ENCODE results near the gene MYO18B.
"Not testable (repeated sequence)": the region's sequence is repeated elsewhere in the genome, so short reads cannot be mapped to it uniquely, and the experiment has no call there.

Gene MYO18B

DNA sequence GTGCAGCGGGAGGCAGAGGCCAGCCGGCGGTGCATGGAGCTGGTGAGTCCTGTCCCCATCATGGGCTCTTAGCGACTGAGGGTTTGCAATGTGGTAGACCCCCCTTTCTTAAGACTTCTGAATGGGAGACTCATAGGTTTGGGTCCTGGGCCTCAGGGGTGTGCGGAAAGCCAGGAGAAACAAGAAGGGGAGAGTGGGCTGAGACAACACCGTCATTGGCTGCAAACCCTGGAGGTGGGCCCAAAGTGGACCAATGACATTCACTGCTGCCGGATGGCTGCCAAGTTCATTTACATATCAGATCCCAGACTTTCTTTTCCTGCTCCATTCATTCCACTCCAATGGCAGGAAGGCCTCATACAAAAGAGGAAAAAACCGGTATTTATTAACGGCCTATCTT lies 213.3 kb downstream of the MYO18B start:
- no peak for DNase-seq

DNA sequence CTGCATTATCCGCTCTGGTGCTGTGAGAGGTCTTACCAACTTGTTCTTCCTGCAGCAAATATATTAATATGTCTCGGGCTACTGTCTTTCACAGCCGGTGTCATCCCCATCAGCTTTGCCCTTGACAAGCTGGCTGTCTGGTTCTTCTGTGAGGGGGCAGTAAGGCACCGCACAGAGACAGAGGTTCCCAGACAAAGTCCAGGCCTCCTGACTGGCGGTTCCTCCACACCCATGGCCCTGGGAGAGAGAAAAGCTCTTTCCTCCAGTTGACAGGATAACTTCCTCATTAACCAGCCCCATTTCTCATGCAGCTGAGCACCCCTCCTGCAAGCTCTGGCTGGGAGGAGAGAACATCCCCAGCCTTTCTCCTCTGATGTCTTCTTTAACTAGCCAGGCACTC lies 214.8 kb downstream of the MYO18B start:
- DNase-seq: no peak

DNA sequence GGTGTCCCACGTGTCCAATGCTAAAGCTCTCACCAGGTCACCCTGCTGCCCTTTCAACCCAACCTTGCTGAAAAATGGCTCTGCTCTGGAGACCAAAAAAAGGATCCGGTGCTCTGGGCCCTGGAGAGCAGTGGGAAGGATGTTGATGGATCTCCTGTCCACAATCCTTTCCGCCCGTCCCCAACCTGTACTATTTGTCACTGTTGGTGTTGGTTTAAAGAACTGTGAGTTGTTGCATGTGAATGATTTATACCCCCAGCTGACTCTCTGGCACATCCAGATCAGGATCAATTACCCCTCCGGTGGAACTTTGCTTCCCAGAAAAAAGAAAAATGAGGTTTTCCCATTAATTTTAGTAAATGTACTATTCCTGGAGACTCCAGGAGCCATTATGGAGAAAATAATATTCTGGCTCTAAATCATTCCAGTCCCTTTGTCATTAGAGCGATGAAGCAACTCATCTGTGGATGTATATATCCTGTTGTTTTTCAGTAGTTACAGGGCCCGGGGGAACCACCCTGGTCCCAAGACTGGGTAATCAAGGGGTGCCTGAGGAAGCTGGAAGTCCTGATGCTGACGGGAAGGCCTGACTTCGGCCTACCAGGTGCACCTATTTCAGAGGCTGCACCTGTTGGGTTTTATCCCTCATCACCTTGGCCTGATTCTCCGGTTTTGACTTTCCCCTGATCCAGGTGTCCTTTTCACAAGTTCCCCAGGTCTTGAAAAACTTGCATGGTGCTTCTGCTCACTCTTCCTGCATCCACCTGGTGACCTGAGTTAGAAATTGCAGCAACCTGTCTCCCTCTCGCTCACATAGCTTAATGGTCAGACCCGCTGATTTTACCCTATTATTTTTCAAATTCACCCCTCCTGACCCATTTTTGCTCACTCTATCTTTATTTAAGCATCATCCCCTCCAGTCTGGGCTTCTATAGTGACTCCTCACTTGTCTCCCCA lies 218.1 kb downstream of the MYO18B start:
- DNase-seq: no peak

DNA sequence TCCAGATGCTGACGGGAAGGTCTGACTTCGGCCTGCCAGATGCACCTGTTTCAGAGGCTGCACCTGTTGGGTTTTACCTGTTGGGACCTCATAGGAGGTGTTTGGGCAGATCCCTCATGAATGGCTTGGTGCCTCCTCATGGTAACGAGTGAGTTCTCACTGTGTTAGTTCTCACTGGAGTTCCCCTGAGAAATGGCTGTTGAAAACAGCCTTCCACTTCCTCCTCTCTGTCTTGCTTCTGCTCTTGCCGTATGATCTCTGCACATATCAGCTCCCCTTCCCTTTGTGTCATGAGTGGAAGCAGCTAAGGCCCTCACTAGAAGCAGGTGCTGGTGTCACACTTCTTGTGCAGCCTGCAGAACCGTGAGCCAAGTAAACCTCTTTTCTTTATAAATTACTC lies 219.7 kb downstream of the MYO18B start:
- DNase-seq: no peak

DNA sequence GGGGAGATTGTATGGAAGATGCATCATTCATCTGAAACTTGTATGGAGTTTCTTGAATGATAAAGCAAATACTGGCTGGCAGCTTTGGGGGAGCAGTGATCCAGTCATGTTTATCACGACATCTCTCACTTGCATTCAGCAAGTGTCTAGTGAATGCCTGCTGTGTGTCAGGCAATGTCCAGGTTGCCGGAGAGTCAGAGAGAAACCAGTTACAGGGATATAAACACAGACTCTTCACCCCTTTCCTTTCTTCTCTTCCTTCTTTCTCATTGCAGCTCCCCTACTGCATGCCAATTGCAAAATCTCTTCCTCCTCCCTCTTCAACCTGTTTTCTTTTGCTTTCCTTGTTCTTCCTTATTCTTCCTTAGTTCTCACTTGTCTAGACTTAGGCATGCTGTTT lies 220.7 kb downstream of the MYO18B start:
- DNase-seq: no peak

DNA sequence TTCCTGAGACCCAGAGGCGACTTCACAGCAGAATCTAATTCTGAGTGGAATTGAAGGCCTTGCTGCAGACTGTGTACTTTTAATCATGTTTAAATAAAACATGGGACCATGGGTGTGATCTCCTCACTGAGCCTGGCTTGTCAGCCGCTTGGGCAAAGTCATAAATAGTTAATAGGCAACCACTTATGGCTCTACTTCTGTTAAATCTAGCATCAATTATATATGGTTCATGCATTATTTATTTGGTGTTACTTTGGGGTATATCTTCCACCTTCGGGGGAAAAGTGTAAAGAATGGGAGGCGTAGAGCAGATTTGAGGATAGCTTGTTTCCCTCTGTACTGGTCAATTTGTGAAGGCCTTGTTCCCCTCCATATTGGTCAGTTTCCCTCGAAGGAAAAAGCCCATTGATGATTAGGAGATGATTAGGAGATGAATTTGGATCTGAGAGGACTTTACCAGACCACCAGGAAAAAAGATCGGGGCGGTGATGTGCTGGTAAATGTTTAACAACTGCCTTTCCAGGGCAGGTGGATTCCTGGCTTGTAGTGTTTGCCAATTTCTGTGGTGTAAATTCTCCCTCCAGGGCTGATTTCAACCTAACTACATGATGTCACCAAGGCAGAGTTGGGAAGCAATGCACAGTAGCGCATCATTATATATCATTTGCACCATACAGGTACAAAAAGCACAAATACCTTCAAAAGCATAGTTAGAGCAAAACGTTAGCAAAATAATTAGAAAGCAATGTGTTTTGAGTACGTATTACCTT lies 223.2 kb downstream of the MYO18B start:
- no peak for DNase-seq

DNA sequence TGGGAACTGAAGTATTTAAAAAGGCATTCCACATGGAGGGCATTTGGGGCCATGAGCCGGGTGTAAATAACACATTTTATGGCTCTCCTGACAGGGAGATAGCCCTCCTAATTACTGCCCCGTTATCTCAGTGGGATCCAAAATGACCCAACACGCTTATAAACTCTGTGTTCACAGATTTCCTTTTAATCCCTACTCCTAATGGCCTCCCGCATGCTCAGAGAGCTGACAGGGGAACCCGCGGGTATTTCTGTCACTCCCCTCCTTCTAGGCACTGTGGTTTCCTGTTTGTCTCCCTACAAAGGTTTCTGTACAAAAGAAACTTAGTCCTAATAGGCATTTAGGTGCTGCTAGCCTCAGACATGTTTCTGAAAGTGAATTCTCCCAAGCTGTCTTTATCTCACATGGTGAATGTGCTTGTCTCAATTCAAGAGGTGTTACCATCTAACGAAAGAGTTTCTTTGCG lies 224.5 kb downstream of the MYO18B start:
- no peak for DNase-seq

DNA sequence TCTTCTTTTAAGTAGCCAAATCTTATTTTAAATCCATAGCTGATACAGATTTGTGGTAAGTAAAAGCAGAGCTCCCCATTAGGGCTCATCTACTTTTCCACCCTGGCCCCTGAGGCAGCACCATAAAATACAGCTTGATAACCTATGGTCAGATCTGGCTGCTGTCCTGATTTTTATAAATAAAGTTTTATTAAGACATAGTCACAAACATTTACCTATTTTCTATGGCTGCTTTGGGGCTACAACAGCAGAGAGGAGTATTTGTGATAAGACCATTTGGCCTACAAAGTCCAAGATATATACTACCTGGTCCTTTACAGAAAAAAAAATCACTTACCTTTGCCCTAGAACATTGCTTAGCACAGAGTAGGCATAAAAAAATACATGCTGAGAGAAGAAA lies 227.3 kb downstream of the MYO18B start:
- DNase-seq: no peak

DNA sequence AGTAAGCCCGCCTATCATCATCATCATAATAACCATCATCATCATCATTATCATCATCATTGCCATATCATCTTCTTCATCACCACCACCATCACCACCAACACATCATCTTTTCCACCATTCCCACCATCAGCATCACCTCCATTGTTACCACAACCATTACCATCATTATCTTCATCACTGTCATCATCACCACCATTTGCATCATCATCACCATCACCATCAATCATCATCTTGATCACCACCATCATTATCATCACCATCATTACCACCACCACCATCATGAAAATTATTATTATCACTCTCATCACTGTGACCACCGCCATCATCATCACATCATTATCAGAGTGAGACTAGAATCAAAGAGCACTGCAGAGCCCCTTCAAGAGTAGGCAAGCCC lies 227.9 kb downstream of the MYO18B start:
- DNase-seq: no peak

DNA sequence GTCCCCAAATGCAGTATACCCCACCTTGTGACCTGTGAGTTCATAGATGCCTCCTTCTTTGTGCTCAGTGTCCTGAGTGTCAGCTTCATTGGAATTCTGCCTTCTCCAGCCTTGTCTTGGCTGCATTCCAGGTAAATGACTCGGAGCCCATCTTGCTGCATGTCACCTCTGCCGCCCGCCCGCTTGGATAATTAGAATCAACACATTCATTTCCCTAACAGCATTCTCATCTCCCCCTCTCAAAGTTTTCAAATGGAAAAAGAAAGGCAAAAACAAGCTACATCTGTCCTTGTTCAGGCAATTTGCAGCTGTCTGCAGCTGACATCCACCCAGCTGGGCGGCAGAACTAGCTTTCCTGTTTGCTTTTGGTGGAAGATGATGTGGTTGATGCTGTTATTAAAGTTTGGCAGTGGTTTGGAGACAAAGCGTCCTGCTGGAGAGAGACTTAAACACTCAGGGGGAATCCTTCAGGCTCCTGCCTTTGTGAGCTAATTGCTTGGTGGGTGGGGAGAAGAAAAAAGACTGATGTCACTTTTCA lies 228.5 kb downstream of the MYO18B start:
- DNase-seq: no peak

DNA sequence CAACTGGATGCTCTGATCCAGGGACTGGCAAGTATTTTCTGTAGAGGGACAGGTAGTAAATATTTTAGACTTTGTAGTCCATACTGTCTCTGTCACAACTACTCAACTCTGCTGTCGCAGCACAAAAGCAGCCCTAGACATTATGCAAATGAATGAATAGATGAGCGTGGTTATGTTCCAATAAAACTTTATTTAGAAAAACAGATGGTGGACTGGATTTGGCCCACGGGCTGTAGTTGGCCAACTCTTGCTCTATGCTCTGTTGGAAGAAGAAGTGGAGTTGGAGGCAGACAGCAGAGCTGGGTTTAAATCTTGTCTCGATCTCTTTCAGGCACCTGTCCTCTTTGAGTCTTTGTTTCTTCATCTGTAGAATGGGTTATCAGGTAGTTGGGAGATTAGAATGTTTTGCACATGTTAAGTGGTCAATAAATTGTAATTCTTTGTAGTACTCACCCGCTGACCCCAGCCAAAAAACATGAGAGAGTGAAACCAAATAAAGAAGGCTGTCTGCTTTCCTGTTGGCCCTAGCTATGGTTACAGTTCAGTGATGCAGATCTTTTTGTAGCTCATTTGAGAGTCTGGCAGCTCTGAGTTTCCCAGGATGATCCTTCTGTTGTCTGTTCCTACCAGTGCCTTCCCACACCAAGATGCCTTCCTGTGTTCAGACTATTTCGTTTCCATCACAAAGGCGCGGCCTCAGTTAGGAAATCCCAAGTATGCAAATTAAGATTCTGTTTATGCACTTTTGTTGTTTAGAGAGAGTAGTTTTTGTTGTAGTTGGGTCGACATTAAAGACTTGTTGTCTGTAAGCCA lies 229.2 kb downstream of the MYO18B start:
- no peak for DNase-seq

DNA sequence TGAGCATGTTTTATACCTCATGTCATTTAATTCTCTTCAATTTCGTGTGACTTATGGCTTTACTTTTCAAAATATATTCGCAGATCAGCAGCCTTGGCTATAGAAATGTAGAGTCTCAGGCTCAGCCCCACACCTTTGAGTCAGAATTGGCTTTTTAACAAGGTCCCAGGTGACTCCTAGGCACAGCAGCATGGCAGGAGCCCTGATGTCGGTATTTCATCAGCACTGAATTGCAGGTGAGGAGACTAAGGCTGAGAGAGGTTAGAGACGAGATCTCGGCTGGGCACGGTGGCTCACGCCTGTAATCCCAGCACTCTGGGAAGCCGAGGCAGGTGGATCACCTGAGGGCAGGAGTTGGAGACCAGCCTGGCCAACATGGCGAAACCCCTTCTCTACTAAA lies 230.4 kb downstream of the MYO18B start:
- DNase-seq: no peak

DNA sequence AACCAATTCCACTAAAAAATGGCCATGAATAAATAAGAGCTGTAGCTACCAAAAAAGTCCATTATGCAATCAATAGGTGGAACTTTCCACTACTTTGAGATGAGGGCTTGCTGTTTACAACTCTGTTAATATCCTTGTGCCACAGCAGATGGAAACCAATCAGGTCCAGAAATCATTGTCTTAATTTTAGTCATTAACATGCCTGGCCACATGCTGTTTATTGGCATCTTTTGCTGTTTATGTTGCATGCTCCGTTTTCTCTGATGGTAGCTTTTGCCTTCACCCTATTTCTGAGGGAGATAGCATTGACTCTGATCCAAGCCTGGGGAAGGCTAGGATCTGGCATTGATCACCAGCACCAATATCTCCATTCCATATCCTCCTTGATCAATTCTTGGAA lies 234.4 kb downstream of the MYO18B start:
- no peak for DNase-seq

DNA sequence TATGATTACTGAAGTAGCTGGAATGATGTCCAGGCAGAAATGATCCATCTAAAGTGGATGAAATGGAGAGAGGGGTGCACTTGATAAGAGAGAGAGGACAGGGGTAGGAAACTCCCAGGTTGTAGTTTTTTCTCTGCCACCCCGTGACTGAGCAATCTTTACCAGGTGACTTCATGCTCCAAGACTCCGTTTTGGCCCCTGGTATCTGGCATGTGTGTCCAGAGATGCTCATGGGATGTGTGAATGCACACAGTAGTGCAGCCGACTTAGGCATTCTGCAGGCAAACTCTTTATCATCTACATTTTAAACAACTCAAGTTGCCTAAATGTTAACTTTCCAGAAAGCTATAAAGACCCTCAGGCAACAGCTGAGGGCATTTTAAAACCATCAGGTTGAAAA lies 238.0 kb downstream of the MYO18B start:
- no peak for DNase-seq

DNA sequence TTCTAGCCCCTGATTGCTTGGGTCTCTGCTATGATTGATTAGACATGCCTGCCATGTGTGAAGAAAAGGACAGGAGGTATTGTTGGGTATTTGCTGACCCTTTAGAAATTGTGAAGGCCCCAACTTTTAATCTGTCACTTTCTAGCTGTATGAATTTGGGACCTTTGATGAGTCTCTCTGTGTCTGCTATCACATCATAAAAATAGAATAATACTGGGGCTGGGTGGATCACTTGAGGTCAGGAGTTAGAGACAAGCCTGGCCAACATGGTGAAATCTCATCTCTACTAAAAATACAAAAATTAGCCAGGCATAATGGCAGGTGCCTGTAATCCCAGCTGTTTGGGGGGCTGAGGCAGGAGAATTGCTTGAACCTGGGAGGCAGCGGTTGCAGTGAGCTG lies 242.9 kb downstream of the MYO18B start:
- not testable (repeated sequence) for DNase-seq

DNA sequence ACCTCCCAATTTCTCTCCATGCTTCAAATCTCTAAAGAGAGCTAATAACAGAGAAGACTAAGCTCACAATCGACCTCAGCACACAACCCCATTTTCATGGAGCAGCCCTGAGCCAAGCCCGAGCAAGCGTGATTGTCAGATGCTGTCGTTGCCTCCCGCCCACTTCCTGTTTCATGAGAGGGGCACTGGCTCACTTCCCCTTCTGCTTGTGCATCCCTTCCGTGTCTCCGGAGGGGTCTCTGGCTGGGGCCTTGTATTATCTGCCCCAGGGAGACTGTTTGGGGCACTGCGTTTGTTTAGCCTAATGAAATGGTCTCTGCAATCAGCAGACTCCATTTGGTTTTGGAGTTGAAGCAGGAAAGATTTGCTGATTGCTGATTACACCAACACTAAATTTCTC lies 246.0 kb downstream of the MYO18B start:
- DNase-seq: no peak

DNA sequence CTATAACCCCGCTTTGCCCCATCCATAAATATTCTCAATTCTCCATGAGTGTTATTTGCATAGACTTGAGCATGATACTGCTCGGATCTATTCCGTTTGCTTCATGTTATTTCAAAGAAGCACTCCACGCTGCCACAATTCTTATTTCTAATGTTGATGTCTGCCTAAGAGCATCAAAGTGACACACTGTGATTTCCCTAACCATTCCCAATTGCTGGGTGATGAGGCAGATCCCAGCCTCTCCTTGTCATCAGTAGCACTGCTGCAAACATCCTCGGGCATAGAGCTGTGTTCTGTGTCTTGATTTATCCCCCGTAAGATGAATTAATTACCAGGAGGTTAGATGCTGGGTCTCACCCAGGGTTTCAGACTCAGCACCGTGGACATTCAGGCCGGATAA lies 249.0 kb downstream of the MYO18B start:
- DNase-seq: no peak

DNA sequence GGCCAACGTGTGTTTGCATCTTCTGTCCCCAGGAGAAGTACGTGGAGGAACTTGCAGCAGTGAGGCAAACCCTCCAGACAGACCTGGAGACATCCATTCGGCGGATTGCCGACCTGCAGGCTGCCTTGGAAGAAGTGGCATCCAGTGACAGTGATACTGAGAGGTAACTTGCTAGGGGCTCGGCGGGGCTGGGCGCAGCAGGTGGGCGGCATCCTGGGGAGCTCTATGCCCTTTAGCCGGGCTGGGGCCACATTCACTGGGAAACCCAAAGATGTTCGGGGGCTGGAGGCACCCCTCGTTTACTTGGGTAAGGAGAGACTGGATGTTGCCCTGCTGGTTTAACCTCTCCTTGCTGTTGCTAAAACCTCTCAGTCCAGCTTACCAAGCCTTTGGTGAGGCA lies 250.3 kb downstream of the MYO18B start:
- no peak for DNase-seq

DNA sequence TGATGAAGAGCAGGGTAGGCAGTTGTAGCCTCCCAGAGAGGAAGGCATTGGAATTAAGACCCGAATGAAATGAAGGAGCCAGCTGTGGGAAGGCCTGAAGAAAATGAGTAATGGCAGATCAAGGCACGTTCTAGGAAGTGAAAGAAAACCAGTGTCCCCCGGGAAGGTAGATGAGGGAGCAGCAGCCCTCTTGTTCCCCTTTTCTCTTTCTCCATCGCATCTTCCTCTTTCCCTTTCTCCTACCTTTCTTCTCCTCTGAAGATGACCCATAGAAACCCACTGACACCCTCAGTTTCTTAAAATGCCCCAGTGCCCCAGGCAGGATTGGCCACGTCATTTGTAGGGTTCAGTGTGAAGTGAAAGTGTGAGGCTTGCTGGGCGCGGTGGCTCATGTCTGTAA lies 254.7 kb downstream of the MYO18B start:
- no peak for DNase-seq

DNA sequence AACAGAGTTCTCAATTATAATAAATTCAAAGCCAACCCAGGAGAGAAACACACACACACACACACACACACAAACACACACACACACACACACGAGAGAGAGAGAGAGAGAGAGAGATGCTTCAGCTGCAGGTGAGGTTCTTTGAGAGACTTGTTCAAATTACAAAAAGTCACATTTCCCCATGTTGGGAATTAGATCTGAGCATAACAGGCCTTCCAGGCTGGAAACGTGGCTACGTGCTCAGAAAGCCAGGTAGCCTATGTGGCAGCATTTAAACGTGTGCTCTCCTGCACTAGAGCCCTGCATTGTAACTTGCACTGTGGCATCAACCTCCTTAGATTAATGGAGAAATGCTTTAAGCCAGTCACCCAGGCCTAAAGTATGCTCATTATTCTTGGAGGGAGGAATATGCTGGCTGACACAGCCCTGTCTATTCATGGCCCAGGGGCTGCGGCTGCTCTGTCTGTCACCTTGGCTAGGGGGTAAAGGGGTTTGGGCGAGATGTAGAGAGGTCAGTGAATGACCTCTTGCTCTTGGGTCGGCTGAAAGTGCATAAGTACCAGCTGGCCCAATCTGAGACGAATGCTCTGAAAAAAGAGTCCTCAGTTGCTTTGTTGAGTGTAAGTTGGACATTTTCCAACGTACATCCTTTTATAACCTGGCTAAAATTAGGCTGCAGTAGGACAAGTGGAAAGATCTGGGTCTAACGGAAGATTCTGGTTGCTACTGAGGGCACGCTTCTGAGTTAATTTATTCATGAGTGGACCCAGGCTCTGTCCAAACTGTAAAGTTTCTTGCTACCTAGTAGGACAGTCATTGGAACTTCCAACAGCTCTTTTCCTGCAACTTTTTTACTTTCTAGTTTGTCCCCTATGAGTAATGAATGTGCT lies 256.1 kb downstream of the MYO18B start:
- no peak for DNase-seq

DNA sequence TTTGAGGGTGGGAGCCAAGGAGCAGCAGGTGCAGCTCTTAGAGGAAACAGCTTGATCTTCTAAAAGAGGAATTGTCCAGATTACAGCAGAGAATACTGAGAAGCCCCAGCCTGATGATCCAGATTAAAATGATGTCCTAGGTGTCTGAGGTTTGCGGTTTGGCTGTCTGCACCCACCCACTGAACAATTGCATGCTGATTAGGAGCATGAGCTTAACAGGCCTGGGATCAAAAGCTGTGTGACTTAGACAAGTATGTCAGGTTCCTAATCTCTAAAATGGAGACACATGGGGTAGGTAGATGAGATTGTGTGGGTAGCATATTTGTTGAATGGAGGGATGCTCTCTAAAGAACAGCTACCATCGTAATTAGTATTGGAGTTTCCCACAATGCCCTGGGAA lies 260.5 kb downstream of the MYO18B start:
- no peak for DNase-seq

DNA sequence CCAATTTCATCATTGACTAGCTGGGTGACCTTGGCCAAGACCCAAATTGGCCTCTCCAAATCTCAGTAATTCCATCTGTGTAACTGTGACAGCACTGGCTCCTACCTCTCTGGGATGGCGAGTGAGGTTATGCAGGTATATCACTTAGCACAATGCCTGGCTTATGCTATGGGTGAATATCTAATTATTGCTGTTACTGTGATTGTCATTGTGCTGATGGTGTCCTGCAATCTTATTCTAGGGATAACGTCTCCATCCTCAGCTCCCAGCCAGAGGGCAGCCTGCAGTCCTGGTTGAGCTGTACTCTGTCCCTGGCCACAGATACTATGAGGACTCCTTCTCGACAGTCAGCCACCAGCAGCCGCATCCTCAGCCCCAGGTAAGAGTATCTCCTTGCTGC lies 262.5 kb downstream of the MYO18B start:
- DNase-seq: no peak
